Activated CD4-positive, alpha-beta T cell treated with anti-CD3 and anti-CD28 coated beads, Interleukin-2, Interleukin-6, amounts not matched to agents 100 ng/mL and 50 ng/mL, durations not matched to agents 16 hours and 8 hours (primary cell): ENCODE results near the gene YPEL3.
"Not testable (repeated sequence)": the region's sequence is repeated elsewhere in the genome, so short reads cannot be mapped to it uniquely, and the experiment has no call there.

Experiments
- DNase-seq: peaks from one replicate; pipeline ENCODE4 v3.0.0-alpha.2; 2020

YPEL3 gene, protein sequence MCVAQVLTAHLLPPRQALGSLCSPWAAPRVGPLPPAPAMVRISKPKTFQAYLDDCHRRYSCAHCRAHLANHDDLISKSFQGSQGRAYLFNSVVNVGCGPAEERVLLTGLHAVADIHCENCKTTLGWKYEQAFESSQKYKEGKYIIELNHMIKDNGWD

DNA sequence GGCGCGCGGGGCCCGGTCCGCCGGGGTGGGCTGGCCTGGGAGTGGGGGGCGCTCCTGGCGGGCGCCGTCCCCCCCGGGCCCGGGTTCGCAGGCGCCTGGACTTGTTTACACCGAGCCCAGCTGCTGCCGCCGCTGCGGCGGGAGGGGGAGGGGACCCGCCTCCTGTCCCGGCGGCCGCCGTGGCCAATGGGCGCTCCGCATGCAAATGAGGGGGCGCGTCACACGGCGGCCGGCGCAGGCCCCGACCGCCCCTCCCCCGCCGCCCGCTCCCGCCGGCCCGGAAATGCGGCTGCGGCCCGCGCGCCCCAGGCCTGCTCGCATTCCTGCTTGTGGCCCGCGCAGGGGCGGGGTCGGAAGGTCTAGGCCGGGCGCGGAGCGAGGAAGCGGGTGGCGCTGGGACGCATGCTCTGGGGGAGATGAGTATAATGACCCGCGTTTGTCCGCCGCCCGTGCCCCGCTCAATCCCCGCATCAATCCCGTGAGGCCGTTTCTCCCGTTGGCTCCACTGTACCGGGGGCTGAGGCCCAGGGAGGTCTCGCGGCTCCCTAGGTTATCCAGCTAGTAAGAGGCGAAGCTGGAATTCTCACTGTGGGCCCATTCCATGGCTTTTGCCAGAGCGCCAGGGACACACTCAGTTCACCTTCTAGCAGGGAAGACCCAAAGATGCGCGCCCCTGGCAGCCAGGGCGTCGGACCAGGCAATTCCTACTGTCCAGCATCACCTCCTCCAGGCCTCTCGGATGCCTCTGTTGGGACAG is at the start of gene YPEL3:
Gene YPEL3 (minus strand): TSS at position 109 of the 757 bp plus-strand sequence. CDS start 731 bp downstream, outside the sequence.
- DNase-seq = peak; percentile 93

- DNase-seq = no peak
Observed at GRCh38 chr16:30145657-30146056, 49.6 kb upstream of the YPEL3 start.

DNA sequence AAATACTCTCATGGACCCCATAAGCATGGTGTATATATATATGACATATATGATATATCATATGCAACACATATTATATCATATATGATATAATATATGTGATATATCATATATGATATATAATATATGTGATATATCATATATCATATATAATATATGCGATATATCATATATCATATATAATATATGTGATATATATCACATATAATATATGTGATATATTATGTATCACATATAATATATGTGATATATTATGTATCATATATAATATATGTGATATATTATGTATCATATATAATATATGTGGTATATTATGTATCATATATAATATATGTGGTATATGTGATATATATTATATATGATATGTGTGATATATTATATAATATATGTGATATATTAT is 48.9 kb upstream of the YPEL3 start:
- no peak for DNase-seq

- no peak for DNase-seq
Observed at GRCh38 chr16:30144017-30144416, 48.0 kb upstream of the YPEL3 start.

DNA sequence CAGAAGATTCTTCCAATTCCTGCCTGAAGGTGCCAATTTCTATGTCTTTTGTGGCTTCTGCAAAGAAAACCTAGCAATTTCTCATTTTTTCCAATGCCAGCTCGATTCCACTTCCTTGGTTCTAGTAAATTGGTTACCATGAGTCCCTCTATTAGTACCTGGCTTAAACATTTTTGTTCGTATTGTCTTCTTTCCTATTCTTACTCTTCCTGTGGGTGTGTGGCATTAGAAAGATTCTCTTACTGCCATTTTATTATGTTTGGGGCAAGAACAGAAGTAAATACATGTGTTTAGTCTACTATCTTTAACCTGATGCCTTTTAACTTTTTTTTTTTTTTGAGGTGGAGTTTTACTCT is 47.3 kb upstream of the YPEL3 start:
- no peak for DNase-seq

DNA sequence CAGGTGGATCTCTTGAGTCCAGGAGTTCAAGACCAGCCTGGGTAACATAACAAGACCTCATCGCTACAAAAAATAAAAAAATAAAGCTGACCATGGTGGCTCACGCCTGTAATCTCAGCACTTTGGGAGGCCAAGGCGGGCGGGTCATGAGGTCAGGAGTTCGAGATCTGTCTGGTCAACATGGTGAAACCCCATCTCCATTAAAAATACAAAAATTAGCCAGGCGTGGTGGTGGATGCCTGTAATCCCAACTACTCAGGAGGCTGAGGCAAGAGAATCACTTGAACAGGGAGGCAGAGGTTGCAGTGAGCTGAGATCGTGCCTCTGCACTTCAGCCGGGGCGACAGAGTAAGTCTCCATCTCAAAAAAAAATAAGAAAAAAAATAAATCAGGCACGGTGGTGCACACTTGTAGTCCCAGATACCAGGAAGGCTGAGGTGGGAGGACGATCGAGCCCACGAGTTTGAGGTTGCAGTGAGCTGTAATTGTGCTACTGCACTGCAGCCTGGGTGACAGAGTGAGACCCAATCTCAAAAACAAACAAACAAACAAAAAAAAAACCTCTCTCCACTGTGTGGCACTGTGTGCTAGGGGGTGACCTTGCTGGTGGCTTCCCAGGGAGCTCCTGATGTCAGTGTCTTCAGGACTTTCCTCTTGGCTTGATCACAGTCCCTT is 46.8 kb upstream of the YPEL3 start:
- DNase-seq = peak; percentile 22

- no peak for DNase-seq
Observed at GRCh38 chr16:30141750-30142149, 45.7 kb upstream of the YPEL3 start.

GRCh38 chr16:30139583-30140481 is 43.8 kb upstream of the YPEL3 start:
- no peak for DNase-seq

DNA sequence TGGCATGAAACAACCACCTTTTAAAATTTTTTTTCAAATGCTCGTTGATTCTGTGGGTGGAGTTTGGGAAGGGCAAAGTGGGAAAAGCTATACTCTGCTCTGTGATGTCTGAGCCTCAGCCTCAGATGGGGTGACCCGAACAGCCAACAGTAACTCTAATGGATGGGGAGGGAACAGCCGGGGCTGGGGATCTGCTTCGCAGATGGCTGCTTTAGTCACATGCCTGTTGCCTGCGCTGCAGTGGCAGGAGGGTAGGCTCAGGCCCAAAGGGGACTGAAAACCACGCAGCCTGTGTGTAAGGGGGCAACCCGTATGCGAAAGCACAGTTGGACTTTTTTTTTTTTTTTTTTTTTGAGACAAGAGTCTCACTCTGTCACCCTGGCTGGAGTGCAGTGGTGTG is 41.9 kb upstream of the YPEL3 start:
- no peak for DNase-seq

DNA sequence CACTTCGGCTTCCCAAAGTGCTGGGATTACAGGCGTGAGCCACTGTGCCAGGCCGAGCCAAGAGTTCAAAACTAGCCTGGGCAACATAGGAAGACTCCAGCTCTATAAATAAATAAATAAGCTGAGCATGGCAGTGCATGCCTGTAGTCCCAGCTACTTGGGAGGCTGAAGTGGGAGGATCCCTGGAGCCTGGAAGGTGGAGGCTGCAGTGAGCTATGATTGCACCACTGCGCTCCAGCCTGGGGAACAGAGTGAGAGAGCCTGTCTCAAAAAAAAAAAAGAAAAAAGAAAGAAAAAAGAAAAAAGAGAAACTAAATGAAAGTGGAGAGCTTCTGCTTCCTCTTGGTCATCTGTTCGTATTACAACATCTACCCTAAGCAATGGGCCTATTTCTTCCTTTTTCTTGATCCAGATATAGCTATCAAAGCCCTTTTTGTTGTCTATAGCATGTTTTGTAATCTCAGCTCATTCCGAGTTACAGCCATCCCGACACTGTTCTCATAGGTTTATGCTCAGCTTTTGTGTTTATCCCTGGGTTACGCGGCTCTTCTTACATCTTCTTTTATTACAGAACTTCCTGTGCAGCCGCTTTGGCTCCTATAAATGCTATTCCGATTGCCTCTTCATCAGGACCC is 41.1 kb upstream of the YPEL3 start:
- no peak for DNase-seq

- no peak for DNase-seq
Observed at GRCh38 chr16:30132591-30132990, 36.6 kb upstream of the YPEL3 start.

DNA sequence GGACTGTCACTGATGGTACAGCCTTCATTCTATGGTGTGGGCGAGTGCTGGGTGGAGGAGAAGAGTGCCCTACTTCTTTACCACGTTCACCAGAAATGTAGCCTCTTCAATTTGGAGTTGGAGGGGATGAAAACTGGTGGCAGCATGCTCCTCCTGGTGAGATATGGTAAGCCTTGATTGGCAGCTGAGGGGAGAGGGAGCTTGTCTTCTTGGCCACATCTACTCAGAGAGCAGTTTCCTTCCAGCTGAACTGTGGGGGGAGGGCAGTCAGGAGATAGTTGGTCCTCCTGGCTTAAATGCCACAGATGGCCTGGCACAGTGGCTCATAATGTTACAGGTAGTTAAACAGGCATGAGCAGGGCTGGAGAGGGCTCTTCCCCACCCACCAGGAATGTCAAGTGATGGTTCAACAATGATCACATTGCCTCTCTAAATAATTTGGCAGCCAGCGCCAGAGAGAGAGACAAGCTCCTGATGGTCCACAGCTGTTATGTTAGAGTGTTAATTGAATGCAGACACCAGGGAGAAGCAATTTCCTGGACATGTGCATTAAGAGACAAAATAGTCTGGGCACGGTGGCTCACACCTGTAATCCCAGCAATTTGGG is 36.0 kb upstream of the YPEL3 start:
- DNase-seq = no peak

DNA sequence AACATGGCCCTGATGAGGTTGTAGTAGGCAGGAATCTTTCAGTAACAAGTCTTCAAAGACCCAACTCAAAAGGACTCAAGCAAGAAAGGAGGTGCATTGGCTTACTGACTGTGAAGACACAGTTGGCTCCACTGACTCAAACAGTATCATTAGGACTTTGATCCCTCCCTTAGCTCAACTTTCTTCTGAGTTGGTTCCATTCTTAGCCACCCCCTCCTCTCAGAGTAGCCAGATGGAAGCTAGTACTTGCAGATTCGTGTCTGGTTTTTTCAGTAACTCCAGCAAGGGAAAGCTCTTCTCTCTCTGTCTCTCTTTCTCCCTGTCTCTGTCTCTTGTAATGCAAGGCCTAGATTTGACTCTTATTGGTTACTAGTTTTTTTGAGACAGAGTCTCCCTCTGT is 32.0 kb upstream of the YPEL3 start:
- no peak for DNase-seq

GRCh38 chr16:30125690-30126089 is 29.7 kb upstream of the YPEL3 start:
- DNase-seq = not testable (repeated sequence)

- DNase-seq = no peak
Observed at GRCh38 chr16:30124985-30125379, 29.0 kb upstream of the YPEL3 start.

- DNase-seq = peak; percentile 12
Observed at GRCh38 chr16:30122604-30123160, 26.7 kb upstream of the YPEL3 start.

DNA sequence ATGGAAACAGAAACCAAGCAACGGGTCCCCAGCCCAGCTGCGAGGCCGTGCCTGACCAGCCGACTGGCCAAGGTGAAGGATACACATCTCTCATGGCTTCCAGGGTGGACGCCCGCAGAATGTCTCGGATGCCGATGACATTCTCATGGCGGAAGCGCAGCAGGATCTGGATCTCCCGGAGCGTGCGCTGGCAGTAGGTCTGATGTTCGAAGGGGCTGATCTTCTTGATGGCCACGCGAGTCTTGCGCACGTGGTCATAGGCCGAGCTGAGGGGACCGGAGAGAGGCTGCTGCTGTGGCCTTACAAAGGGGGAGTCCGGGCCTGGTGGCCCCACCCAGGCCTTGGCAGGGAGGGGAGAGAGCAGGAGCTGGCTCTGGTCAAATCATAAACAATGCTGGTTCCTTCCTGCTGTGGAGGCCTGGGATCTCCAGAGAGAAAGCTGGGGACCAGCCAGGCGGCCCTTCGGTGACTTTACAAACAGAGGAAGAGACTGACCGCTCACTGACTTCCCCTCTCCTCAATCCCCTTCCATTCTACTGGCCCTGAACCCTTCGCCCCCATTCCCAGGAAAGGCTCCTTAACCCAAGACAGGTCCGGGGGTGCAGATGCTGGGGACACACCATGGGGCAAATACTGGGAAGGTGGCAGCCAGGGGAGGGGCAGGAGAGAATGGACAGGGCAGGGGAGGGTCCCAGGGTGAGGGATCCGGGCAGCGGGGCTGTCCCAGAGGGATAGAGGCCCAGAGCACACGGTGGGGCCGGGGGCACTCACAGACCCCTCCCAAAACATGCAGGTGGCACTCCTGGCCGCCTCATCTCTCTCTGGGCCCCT is 25.9 kb upstream of the YPEL3 start:
- DNase-seq = no peak

DNA sequence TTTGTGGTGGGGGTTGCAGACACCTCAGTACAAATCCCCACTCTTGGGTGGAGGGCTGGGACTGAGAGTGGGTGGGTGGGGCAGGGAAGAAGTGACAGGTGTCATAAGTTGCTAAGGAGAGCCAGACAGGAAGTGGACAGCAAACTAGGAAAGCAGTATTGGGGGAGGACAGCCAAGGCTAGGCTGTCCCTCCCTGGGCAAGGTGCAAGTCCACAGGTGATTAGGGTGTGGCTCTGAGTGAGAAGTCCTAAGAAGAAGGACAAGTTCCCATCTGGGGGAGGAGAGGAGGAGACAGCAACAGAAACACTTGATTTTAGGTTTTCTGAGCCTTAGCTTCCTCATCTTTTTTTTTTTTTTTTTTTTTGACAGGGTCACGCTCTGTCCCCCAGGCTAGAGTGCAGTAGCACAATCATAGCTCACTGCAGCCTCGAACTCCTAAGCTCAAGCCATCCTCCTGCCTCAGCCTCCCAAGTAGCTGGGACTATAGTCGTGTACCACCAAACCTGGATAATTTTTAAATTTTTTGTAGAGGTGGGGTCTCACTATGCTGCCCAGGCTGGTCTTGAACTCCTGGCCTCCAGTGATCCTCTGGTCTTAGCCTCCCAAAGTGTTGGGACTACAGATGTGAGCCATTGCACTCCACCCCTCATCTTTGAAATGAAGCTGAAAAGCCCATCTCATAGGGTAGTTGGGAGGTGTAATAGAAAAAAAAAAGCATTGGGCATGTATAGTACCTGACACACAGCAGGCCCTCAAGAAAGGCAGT is 24.5 kb upstream of the YPEL3 start:
- DNase-seq = no peak

GRCh38 chr16:30119428-30119827 is 23.4 kb upstream of the YPEL3 start:
- no peak for DNase-seq

GRCh38 chr16:30117768-30118167 is 21.8 kb upstream of the YPEL3 start:
- no peak for DNase-seq
